ENCODE data around the gene SLC35F5.
"Not testable (repeated sequence)": the region's sequence is repeated elsewhere in the genome, so short reads cannot be mapped to it uniquely, and the experiment has no call there.

The SLC35F5 gene

DNA sequence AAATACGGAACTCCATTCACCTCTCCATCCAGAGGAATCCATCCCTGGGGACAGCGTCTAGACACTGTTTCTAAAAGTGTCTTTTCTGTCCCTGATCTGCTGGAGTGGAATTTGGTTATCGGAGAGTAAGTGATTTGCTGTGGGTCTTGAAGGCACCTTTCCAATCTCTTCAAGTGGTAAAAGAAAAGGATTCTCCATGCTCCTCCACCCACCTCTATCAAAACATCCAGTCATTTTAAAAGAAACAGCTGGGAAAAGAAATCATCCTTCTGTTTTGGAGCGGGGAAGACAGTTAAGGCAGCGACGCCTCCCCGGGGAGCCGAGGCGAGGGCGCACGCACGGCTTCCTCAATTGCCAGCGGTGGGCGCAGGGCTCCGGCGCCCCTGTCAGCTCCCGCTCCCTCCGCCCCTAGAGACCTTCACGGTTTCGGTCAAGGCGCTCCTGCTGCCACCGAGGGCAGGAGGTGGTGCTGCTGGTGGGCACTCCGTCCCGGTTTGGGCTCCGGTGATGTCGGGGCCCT lies 547 bp downstream of the SLC35F5 start:
- DNase-seq, result peak; percentile 22

DNA sequence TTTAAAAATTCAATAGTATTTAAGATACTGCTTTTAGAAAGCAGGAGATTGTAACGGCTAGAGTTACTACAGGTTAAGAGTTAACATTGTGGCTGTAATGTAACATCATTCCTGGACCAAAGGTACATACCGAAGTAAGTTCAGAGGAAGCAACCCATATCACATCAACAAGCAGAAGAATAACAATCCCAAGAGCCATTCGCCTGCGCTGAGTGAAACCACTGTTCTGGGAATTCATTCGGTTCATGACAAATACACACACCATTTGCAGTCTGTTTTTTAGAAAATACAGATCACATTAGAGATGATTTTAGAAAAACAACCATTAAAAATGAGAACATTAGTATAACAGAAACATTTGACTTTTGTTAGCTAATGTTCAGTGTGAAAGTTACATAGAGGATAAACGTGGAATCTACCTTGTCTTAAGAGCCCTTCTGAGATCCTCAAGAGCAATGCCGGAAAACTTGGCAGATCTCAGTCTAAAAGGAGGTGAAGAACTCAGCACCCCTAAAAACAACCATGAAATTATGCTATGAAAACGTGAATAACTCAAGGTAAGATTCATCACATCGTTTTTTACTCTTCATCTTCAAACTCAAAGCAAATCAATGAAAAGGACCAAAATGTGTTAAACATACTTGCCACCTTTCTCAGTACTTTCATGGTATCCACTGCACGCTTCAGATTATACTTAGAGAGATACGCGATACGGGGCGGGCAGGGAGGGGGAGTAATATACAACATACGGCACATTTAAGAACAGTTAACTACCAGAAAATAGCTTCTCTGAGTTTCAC lies 1.2 kb downstream of the SLC35F5 start:
- no peak for DNase-seq

DNA sequence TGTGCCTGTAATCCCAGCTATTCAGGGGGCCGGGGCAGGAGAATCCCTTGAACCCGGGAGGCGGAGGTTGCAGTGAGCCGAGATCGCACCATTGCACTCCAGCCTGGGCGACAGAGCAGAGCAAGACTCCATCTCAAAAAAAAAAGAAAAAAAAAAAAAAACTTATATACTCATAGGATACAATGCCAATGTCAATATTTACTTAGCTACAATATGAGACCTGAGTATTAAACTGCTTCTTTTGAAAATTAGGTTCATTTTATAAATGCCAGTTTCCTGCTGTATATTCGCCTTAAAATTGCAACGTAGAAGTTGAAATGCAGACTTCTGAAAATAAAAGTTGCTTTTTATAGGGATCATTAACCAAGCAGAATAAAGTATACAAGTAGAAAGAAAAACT lies 2.3 kb downstream of the SLC35F5 start:
- no peak for DNase-seq

DNA sequence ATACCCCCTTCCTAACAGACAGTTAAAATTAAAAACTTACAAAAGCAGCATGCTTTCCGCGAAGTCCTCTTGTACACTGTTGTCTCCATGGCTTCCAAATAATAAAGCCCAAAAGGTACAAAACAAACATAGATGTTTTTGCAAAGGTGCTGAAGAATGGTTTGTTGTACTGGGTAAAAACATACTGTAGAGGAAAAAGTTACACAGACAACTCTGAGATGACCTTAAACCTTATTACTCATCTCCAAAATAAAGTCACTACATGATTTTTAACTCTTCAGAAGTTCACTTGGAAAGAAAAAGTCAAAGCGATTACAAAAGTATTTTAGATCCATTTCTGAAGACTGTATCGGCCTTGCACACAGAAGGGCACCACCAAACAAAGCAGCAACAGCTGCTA lies 6.1 kb downstream of the SLC35F5 start:
- no peak for DNase-seq

DNA sequence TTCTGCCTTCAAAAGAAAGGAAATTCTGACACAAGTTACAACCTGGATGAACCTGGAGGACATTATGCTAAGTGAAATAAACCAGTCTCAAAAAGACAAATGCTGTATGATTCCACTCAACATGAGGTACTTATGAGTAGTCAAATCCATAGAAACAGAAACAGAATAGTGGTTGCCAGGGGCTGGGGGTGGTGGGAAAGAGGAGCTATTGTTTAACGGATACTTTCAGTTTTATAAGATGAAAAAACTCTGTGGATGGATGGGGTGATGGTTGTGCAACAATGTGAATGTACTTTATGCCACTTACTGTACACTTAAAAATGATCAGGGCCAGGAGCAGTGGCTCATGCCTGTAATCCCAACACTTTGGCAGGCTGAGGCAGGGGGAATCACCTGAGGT lies 15.4 kb downstream of the SLC35F5 start:
- DNase-seq, result no peak

DNA sequence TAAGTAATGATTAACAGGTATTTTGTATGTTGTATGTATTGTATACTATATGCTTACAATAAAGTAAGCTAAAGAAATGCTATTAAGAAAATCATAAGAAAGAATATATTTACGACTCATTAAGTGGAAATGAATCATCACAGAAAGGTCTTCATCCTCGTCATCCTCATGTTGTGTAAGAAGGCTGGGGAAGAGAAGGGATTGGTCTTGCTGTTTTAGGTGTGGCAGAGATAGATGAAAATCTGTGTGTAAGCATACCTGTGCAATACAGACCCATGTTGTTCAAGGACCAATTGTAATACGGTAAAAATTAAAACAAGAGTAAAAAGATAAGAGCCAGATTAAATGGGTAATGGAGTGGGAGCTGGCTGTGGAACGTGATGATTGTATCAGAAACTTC lies 16.6 kb downstream of the SLC35F5 start:
- DNase-seq, result no peak

DNA sequence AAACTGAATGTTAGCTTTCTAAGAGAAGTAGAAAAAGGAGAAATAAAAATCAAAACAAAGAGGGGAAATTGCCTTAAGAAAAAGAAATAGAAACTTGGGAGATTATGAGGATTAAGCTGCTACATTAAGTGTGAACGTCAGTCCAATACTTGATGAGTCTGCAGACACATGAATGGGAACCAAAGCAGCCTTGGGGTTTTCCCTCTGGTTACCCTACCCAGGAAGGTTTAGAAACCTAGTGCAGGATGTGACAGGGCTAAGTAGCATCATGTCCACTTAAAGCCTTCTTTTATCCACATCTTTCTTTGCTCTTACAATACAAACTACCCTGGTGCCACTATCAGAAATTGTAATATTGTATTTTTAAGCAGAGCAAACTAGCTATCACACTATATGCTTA lies 22.3 kb downstream of the SLC35F5 start:
- DNase-seq, result no peak

DNA sequence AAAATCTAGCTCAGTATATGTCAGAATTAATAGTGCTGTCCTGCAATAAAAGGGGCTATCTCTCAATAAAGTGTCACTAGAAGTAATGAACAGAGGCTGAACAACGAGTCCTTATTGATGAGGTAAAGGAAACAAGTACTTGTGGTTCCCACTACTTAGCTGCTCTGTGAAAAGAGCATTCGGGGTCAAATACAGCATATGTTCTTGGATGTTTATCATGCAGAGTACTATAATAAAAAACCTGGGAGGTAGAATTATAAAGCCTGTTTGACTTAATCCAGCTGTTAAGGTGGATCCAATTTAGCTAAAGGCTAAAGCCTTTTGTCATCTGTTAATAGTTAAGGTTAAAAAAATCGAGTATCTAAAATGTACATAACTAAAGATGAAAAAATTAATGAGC lies 32.4 kb downstream of the SLC35F5 start:
- DNase-seq, result no peak

DNA sequence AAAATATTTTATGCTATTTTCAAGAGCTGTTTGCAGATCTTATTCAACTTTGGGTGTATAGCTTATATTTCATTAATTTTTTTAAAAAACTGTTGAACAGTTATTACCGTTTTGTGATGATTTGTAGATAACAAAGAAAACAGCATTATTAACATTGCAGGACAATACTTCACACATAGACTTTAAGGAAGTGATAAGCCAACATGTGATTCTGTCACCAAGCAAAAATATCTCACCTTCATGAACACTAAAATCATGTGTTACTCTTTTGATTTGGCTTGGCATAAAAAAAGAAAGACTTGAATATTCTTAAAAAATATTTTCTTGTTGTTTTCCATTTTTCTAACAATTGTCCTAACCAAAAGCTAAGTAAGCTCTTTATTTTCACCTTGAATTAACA lies 33.0 kb downstream of the SLC35F5 start:
- no peak for DNase-seq

DNA sequence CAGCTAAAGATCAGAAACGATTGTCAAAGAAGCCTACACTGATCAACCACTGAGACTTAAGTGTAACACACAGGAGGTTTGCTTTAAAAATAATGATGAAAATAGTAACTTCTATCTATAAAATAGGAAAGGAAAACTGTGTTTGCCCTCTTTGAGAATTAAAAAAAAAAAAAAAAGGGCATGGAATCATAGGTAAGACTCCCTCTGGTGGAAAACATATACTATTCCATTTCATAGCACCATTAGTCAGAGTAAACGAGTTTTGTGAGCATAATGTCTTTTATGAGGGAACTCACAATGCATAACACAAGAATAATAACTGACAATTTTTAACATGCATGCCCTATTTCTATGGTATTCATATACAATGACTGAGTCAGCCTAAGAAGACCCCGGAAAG lies 36.3 kb downstream of the SLC35F5 start:
- no peak for DNase-seq

DNA sequence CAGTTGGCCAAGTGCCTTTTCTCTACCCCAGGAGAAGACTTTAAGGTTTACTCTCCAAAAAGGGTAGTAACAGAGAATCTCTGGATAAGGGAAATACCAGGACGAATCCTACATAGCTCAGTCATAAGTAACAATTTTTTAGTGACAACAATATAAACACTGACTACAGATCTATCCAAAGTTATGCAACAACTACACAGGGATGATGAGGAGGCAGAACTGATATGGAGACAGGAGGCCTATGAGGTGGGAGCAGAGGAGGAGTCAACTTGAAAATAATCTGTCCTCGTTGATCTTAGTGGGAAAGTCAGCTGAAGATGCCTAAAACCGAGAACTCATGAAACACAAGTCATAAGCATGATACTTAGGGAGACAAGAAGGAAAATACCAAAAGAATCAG lies 40.2 kb downstream of the SLC35F5 start:
- DNase-seq, result no peak

DNA sequence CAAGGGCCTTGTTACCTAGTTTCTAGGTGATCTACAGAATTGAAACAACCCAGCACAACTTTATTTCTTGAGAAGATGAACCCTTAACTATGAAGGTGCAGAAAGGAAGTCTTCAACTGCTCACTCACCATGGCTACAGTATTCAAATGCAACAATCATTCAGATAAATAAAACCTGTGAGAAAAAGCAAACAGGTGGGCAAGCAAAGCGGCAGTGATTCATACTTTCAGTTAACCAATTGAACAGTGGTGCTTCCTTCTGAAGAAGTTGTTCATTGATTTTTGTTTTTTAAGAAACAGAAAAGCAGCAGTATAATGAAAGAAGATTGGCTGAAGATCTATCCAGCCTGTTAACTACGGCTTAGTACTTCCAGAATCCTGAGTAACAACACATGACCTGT lies 43.5 kb downstream of the SLC35F5 start:
- no peak for DNase-seq

DNA sequence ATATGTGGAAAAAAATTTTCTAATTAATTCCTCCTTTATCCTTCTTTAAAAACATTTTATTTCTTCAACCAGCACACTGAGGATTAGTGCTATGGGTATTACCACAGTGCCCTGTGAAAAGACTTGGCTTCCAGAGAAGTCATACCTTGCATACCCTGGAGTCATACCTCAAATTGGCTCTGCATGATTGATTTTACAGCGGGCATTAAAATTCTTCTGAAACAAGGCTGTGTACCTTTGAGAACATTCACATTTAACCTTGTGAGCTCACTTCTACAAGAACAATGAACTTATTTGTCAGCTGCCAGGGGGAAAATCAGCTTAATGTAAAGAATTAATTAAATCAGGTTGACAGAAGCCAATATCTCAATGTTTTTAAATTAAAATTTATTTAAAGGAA lies 44.6 kb downstream of the SLC35F5 start:
- DNase-seq, result no peak

DNA sequence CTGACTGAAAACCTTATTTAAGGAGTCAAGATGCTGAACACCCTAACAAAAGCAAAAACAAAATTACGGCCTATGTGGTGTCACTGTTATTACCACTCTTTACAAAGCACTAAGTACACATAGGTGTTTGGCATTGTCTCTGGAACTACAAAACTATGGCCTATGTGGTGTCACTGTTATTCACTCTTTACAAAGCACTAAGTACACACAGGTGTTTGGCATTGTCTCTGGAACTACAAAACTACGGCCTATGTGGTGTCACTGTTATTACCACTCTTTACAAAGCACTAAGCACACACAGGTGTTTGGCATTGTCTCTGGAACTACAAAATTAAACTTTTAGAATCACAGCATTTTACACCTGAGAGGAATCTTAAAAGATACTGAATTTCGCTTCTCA lies 47.4 kb downstream of the SLC35F5 start:
- no peak for DNase-seq

DNA sequence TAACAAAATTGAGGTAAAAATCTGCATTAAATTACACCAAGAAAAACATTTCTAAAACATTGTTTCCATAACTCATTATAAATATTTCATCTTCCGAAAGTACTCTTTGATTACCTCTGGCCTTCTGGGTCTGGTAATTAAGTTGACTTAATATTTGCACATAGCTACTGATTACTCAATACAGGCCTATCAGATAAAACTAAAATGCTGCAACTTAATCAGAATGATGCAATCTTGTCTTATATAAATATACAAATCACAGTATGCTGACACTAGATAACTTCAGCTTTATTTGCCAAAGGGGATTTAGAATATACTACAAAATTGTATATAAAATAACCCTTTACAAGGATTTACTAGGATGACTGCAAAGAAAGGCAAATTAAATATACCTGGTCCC lies 49.3 kb downstream of the SLC35F5 start:
- no peak for DNase-seq

DNA sequence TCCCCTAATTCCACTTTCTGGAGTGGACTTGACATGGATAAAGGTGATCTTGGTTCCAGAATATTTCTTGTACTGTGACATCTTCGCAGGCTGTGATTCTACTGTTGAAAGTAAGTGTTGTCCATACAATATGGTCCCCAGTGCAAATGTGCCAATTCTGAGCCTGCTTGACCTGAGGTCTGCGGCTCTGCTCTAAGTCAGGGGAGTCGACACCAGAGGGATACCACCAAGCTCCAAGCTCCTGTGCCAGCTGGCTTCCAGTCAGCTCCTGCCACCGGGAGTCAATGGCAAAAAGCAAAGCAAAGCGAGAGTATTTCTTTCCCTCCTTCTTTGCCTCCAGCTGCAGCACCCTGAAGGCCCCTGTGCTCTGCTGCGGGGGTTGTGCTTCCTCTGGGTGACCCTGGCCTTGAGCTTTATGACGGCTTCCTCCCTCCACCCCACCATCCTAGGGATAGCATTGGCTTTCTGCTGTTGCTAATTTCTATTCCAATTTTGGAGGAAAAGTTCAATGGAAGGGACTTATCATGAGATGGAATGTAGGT lies 50.4 kb downstream of the SLC35F5 start:
- DNase-seq, result no peak

DNA sequence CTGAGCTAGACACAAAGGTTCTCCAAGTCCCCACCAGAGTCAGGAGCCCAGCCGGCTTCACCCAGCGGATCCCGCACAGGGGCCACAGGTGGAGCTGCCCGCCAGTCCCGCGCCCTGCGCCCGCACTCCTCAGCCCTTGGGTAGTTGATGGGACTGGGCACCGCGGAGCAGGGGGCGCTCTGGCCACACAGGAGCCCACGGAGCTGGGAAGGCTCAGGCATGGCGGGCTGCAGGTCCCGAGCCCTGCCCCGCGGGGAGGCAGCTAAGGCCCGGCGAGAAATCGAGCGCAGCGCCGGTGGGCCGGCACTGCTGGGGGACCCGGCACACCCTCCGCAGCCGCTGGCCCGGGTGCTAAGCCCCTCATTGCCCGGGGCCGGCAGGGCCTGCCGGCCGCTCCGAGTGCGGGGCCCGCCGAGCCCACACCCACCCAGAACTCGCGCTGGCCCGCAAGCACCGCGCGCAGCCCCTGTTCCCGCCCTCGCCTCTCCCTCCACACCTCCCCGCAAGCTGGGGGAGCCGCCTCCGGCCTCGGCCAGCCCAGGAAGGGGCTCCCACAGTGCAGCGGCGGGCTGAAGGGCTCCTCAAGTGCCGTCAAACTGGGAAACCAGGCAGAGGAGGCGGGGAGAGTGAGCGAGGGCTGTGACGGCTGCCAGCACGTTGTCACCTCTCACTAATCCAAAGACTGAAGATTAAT lies 52.0 kb downstream of the SLC35F5 start:
- not testable (repeated sequence) for DNase-seq

DNA sequence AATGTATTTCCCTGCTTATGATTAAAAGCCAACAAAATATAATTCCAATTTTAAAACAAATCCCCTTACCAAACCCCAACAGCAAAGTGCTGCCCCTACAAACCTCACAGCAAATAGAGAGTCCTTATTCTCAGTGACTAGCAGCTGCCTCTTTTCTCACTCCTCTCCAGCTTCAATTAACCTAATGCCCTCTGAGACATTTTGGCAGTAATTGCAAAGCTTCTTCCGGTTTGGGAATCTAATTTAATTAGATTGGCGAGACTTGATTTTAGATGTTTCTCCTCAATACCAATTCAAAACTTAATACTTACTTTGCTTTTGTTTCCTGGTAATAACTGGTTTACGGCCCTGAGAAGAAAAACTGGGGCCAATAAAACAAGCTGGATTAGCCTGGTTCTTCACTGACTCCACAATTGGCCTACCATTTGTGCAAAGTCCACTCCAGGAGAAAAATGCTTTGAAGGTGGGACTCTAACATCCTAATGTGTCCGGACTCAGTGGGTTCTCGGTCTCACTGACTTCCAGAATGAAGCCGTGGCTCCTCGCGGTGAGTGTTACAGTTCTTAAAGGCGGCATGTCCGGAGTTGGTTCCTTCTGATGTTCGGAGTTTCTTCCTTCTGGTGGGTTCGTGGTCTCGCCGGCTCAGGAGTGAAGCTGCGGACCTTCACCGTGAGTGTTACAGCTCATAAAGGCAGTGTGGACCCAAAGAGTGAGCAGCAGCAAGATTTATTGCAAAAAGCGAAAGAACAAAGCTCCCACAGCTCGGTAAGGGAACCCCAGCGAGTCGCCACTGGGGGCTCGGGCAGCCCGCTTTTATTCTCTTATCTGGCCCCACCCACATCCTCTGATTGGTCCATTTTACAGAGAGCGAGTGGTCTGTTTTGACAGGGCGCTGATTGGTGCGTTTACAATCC lies 52.8 kb downstream of the SLC35F5 start:
- DNase-seq, result no peak

DNA sequence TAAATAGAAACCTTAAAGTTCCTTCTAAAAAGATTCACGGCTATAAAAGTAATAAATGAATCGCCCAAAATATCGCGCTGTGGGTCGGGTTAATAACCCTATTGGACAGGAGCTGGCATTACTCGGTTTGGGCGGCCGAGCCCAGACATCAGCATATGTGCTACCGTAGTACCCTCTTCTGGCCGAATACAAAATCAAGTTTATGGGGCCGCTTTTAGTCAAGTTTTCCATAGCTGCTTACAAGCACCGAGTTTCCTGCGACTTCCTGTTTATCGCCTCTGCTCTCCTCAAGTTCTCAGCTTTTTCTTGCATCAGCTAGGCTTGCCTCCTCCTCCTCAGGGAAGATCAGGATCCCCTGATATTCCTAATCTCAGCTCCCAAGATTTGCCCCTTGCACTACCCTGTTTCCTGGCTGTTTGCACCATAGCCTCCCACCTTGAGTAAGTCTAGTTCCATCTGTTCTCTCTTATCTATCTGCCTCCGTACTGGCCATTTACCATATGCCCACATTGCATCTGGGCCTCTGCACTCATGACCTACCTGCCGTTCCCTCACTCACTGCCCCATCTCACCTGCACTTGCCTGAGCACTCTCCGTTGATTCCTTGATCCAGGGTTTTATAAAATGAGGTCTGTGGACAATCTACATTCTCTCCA lies 56.1 kb downstream of the SLC35F5 start:
- no peak for DNase-seq

DNA sequence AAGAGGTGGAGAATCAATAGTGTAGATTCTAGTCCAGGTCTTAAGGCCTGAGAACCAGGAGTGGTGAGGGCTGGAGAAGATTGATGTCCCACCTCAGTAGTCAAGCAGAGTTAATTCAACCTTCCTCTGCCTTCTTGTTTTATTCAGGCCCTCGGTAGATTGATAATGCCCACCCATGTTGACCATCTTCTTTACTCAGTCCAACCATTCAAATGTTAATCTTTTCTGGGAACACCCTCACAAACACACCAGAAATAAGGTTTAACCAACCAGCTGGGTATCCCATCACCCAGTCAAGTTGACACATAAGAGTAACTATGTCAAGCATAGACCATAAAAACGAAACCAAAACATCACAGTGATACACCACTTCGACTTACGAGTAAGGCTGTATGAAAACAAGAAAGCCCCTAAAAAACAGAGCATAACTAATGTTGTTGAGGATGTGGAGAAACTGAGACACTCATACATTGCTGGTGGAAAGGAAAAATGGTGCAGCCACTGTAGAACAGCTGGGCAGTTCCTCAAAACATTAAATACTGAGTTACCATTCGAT lies 57.5 kb downstream of the SLC35F5 start:
- no peak for DNase-seq

DNA sequence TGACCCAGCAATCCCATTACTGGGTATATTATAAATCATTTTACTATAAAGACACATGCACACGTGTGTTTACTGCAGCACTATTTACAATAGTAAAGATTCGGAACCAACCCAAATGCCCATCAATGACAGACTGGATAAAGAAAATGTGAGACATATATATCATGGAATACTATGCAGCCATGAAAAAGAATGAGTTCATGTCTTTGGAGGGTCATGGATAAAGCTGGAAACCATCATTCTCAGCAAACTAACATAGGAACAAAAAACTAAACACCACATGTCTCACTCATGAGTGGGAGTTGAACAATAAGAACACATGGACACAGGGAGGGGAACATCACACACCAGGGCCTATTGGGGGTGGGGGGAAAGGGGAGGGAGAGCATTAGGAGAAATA lies 58.2 kb downstream of the SLC35F5 start:
- not testable (repeated sequence) for DNase-seq

DNA sequence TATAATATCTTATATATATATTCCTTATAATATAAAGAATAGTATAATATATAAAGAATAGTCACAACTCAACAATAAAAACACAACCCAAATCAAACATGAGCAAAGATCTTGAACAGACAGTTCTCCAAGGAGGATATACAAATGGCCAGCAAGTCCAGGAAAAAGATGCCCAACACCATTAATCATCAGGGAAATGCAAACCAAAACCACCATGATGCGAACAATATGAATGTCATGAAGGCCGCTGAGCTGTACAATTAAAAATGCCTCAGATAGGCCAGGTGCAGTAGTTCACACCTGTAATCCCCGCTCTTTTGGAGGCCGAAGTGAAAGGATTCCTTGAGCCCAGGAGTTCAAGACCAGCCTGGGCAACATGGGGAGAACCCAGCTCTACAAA lies 58.9 kb downstream of the SLC35F5 start:
- no peak for DNase-seq

Data from femur (tissue), 1 donor.